Hippocampal formation (tissue), 2 donors: ENCODE measurements around the gene REXO1.
"Not testable (repeated sequence)": the region's sequence is repeated elsewhere in the genome, so short reads cannot be mapped to it uniquely, and the experiment has no call there.

ENCODE experiments used
- DNase-seq, 2 donors: peaks; one replicate each; lab custom pipeline; 2025; lab: John Stamatoyannopoulos, UW

Gene REXO1

DNA sequence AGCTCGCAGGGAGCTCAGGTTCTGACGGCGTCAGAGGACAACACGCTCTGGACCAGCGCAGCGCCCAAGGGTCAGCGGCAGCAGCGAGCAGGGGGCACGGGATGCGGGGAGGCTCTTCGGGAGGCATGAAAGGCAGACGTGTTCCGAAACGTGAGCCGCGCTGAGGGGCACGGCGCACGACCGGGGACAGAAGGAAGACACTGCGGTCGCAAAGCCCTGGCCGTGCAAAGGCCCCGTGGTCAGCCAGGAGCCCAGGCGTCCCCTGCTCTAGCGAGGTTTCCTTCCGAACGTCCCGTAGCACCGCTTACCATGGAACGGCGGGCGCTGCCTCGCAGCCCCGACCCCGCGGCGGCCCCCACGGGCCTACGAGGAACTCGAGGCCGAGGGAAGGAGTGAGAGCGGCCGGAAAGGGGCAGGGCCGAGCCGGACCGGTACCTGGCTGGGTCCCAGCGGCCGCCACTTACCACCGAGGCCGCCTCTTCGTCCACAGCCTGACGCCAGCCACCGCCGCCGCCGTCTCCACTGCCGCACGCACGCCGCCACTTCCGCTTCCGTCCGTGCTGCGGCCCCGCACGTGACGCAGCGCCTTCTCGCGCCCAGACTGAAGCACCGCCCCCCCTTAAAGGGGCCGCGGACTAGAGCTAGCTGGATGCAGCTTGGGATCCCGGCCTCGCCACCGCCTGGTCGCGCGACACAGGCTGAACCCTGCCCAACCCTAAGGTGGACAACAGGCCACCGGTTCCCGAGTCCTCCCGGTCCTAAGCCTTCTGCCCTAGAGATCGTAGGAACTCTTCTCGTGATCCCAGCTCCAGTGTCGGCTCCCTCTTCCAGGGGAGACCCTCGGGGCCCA lies 27.6 kb upstream of the REXO1 start:
- DNase-seq: peak; percentile 87 to 90

DNA sequence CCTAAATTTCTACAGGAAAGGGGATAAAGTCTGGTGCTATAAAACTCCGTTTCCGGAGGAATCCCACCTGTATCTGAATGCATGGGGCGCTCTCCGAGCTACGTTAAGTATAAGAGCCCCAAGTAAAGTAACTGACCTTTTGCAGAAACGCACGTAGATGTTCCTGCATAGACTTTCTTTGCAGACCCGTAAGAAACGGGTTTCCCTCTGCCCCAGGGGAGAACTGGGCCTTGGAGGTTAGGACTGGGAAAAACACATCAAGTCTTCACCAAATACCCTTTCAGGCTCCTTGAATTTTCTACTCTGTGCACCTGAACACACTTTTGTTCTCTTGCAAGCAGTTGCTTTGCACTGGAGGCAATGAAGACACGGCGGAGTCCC lies 27.0 kb upstream of the REXO1 start:
- not testable (repeated sequence) for DNase-seq

DNA sequence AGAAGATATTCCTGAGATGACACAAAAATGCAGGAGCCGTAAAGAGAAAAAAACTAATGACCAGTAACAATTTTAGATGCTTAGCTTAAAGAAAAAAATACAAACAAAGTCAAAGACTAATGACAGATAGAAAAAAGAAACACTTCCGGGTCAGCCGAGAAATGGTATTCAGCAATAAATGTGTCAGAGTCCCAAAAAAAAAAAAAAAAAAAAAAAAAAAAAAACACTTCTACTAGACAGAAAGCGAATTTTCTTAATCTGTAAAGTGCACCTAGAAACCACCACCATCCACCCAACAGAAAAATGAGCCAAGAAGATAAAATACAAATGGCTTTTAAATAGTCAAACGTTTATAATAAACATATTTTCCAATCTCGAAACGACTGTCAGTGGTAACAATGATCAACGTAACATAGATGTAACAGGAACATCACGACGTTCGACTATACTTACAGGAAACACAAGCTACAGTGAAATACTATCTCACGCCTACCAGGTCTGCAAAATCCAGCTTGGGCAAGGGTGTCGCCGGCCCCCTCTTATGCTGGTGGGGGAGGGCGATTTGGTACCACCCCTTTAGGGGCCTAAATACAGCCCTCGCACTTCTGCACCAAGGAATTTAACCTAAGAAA lies 26.4 kb upstream of the REXO1 start:
- DNase-seq: no peak

DNA sequence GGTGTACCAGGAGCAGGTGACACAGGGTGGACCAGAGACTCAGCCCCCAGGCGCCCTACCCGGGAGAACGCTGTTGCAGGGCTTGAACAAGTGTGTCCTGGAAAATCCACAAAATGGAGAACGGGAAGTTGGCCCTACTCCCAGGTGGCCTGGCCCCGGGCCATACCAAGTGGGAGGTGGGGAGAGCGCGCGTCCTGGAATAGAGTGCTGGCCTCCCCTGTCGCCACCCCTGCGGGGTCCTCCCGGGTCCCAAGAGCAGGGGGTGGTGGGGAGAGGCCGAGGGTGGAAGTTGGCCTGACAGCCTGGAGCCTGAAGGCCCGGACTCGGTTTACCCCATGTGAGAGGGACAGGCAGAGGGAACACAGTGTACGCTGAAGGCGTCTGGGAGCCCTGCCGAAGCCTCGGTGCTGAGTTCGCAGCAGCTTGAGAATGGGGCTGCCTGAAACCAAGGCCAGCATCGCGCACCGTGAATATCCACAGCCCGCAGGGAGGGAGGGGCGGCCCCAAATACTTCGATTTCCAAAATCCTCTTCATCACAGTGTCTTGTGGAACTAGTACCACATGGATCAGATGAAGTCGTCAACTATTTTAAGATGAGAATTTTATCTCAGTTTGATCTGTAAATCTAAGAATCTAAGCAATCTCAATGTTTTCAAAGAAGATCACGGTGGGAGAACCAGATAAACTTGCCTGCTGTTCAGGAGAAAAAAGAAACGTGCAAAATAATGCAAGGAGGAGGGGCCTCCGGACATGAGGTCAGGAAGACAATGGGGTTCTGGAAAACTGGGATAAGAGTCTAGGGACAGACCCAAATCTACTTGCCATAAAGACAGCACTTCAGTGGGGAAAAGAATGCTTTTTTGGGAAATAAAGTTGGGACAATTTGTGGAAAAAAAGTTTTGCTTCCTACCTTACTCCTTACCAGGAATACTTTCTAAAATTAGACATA lies 25.5 kb upstream of the REXO1 start:
- DNase-seq: no peak

DNA sequence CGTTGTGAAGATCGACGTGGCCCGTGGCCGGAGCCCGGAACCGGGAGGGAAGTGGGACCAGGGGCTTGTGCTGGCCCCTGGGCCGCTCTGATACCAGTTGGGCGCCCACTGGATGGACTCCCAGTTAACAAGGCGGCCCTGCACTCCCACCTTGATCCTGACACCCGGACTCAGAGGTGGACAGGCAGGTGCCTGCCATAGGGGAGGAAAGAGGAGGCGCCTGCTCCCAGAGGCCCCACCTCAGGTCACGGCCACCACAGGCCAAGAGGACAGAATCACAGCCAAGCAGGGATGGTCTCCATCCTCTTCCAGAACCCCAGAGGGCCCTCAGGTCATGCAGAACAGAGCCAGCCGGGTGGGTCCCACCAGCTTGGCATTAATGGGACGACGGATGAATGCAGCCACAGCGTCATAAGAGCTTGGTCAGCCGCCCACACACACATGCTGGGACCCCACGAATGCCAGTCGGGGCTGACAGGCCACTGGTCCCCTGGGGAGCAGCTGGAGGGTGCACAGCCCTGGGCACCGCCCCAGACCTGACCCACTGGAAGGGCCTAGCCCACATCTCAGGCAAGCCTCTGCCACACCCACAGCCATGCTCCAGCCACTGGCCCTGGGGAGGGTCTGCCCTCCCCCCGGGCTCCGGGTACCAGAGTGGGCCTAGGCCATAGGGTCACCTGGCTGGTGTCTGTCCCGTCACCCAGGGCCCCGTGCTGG lies 24.7 kb upstream of the REXO1 start:
- DNase-seq: no peak

DNA sequence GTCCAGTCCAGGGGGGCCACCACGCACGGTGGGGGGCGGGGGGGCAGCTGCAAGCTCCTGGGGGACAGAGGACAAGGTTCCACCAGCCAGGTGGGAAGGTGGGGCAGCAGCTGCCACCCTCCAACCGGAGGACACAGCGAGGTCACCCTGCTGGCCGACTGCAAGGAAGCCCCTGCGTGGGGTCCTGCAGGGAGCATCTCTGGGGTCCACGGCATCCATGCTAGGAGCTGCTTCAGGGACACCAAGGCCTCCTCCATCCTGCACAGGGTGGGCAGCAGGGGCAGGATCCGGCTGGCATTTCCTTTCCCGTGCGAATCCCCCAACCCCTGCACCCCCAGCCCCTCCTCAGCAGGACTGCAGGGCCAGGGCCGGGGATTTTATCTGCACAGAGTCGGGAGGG lies 23.3 kb upstream of the REXO1 start:
- DNase-seq: no peak

DNA sequence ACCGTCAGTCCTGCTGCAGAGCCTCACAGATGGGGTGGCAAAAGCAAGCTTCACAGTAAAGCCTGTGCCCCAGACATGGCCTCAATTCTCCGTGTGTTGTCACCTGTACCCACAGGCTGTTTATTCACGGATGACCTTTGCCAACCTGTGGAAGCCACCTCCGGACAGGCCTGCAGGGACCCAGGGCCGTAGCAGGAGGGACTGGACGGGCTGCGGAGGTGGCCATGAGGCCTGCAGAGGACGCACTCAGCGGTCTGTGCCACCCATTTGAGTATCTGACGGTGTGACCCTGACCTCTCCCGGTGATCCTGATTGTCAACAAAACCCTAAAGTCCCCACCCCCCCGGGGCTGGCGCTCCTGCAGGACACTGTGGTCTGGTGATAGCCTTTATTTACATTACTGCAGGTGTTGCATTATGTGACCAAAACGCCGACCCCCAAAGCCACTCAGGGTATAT lies 22.9 kb upstream of the REXO1 start:
- no peak for DNase-seq

DNA sequence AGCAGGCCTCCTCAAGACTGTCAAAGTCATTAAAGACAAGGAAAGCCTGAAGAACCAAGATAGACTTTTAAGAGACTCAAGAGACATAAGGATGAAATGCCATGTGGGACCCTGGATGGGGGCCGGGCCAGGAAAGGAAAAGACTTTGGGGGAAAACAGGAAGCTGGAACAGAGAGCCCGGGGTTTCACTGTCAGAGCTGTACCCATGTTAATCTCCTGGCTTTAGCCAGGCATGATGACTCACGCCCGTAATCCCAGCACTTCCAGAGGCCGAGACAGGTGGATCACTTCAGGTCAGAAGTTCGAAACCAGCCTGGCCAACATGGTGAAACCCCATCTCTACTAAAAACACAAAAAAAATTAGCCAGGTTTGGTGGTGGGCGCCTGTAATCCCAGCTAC lies 20.7 kb upstream of the REXO1 start:
- no peak for DNase-seq

DNA sequence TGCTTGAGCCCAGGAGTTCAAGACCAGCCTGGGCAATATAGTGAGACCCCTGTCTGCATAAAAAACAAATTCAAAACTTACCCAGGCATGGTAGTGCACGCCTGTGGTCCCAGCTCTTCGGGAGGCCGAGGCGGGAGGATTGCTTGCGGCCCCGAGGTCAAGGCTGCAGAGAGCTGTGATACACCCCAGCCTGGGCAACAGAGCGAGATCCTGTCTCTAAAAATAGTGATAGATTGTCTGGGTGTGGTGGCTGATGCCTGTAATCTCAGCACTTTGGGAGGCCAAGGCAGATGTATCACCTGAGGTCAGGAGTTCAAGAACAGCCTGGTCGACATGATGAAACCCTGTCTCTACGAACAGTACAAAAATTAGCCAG lies 19.1 kb upstream of the REXO1 start:
- no peak for DNase-seq

DNA sequence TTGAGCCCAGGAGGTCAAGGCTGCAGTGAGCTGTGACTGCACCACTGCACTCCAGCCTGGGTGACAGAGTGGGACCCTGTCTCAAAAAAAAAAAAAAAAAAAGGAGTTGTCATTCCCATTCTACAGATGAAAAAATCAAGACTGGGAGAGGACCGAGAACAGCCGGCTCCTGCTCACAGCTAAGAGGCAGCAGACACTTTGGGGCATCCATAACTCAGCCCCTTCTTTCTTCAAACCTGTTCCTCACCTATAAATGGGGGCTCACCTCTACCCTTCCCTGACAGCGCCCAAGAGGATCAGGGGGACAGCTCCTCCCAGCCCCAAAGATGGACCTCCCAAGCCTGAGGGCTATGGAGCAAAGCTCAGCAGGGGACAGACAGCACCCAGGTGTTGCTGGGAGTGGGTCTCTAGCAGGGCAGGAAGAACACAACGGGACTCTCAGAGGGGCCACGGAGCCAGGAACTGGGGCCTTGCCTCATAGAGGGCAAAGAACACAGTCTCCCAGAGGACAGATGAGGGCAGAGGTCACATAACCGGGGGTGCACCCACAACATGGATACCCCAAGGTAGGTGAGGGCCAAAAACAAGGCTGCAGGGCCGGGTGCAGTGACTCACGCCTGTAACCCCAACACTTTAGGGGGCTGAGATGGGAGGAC lies 18.5 kb upstream of the REXO1 start:
- no peak for DNase-seq

DNA sequence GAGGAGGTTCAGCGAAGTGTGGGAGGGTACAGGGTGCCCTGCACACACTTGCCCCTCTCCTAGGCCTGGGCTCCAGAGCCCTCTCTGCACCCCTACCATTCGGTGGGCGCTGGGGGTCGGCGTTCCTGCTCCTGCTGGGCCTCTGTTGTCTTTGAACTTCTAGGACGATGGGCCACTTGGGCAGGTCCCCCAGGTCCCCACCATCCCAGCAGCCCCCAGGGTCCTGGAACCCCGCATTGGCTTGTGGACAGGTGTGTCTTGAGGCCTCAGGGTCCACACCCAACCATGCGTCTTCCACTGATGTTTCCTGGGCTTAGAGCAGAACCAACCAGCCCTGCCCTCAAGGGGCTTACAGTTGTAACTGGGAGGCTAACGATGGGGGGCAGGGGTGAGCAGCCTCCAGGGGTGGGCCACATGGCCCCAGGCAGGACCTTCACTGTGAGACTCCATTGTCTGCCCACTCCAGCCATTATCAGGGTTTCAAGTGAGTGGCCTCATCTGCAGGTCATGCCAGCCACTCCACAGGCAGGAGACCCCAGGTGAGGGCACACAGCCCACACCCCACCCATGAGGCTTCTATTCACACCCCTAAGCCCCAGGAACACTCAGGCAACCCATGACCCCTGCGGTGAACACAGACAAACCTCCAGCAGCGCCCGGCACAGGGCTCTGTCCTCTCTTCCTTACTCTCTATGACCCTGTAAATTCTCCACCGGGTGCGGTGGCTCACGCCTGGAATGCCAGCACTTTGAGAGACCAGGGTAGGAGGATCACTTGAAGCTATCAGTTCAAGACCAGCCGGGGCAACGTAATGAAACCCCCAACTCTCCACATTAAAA lies 17.1 kb upstream of the REXO1 start:
- no peak for DNase-seq

DNA sequence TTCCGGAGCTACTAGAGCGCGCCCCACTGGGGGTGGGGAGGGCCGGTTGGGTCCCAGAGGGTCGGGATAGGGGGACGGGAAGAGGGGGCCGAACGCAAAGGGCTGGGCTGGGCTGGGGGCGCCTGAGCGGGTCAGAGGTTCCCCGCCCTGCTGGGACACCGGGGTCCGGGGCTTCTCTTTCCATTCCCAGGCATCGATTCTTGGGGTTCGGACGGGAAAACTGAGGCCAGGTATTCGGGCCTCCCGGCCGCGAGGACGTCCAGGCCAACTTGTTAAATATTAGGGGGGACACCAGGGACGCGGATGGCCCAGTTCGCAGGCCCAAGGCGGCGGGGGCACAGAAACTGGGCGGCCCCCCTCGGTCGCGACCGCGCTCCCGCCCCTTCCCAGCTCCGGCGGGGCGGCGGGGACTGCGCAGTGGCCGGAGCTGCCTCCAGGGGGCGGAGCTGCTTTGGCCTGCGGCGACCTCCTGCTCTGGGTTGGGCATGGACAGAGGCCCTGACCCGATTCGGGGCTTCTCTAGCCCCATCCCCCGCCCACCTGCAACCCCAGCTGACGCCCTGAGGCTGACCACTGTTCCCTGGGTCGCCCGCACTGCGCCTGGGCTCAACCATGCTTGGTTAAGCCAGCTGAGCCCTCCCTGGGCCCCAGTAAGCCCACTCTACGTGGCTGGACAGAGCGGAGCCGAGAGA lies 16.3 kb upstream of the REXO1 start:
- DNase-seq: peak in 1 of 2 donors; percentile 51

DNA sequence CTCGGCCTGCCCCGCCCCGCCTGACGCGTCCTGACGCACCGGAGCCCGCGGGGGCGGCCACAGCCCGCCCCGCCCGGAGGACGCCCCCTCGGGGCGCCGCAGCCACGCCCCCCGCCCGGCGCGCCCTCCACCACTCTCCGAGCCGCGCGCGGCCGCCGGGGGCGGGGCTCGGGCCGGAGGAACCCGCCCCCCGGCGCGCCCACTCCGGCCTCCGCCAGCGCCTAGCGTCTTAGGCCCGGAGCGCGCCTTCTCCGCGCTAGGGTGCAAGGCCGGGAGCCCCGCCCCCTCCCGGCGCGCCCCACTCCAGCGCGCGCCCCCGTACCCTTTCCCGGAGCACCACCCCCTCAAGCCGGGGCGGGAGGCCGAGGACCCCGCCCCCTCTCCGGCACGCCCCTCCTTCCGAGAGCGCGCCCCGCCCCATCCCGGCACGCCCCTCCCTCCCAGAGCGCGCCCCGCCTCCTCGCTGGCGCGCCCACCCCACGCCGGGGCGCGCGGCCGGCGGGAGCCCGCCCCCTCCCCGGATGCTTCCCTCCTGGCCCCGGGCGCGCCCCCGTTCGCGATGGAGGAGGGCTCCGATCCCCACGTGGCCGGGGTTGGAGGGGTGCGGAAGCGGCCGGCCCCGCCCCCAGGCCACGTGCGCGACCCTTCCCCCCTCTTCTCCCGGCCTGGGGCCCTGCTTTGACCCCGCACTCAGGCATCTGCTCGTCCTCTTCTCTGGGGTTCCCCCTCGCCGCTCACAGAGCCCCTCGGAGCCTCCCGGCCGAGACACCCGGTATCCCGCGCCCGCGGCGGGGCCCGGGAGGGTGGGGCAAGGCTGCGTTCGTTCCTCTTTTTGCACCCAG lies 15.6 kb upstream of the REXO1 start:
- peak; percentile 87 to 95 for DNase-seq

DNA sequence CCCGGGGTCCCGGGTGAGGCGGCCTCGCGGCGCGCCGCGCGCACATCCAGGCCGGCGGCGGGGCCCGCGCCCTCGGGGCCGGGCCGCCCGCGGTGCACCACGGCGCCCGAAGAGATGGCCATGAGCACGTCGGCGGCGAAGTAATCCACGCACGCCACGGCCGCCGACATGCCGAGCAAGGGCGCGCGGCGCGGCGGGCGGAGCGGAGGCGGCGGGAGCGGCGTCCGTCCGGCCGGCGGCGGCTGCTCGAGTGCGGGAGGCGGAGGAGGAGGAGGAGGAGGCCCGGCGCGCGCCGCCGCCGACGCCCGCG lies 15.0 kb upstream of the REXO1 start, which contains the start of gene KLF16:
Gene KLF16, minus strand, starts transcription at position 252 of the 310 bp plus-strand sequence. Its CDS starts 82 bp downstream, at position 170.
- DNase-seq: no peak

DNA sequence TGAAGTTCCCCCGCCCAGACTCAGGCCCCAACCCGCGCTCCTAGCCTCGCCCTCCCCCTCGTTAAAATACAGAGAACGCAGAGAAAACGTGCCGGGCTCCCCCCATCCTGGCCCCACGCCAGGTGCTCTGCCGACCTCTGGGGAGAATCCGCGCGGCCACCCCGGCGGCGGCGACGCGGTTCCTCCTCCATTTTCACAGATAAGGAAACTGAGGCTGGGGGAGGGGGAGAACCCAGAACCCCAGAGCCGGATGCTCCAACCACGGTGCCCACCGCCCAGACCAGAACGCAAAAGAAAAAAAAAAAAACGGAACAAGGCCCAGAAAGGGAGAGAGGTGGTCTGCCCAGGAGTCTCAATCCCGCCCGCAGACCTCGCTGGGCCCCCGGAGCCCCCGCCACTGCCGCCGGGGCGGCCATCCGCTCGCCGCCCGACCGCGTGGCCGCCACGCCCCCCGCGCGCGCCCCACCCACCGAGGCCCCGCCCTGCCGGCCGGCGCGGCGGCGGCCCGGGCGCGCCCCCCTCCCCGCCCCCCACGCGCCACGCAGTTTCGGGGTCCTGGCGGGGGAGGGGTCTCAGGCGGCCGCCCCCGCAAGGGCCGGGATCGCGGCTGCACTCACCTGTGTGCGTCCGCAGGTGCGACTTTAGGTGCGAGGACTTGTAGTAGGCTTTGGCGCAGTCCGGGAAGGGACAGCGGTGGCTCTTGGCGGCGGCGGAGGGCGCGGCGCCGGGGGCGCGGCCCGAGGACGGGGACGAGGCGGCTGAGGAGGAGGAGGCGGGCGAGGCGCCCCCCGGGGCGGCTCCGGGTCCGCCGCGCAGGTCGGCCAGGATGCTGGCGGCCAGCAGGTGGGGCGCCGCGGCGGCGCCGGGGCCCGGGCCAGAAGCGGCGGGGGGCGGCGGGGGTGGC lies 14.4 kb upstream of the REXO1 start:
- no peak for DNase-seq

DNA sequence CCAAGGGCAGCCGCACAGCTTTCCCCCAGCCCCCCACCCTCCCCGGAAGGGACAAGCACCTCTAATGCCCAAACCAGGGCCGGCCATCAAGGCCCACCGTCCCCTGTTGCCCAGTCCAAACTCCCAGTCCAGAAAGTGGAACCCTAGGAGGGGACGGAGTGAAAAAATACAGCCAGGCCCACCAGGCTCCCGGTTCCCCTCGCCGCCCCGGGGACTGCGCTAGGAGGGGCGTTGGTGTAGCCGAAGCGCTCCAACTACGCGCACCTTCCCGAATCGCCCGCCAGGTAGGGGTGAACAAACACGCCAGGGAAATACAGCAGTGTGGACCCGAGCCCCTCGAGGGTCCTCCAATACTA lies 13.8 kb upstream of the REXO1 start:
- DNase-seq: no peak

DNA sequence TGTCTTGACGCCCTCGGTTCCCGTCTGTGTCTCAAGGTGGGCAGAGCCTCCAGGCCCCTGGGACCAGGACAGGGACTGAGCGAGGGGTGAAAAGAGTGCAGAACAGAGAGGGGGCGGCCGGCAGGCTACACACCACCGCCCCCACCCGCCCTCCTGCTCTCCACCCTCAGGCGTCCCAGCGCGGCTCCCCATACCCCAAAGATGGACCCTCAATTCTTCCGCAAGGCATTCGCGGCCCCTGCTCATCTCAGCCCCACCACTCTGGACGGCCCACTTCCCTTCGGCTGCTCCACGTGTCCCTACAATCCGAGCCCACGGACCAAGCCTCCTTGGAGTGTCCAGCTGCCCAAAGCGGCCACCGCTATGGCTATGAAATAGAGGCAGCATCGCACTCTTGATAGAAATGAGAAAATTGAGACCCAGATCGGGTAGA lies 13.3 kb upstream of the REXO1 start:
- no peak for DNase-seq
